PC-3 (cell line): ENCODE data around the gene ADARB2.

Experiments
- CTCF ChIP-seq: fragments of 300-600 bp; sonication (generic); conservative IDR thresholded peaks from 2 replicates; pipeline ENCODE4 v1.5.1; 2017; ENCODE audit warnings: antibody characterized with exemption, low read depth, mild to moderate bottlenecking, low read length
- EZH2 ChIP-seq: fragments of 300-600 bp; sonication (generic); IDR thresholded peaks from one replicate; pipeline ENCODE4 v1.6.1; 2017; ENCODE audit warnings: antibody characterized with exemption, mild to moderate bottlenecking, low read length; ENCODE audit not compliant: unreplicated experiment
- EZH2phosphoT487 ChIP-seq: fragments of 300-600 bp; sonication (generic); IDR thresholded peaks from 2 replicates; pipeline ENCODE4 v1.6.1; 2018; ENCODE audit warnings: mild to moderate bottlenecking, antibody characterized with exemption, low read length, borderline replicate concordance

- TF ChIP-seq CTCF: no peak
- TF ChIP-seq EZH2: no peak
- no peak for TF ChIP-seq EZH2phosphoT487
Observed at GRCh38 chr10:1189166-1190051, 547.9 kb downstream of the ADARB2 start.
